Body of pancreas (tissue), 4 donors: ENCODE data around the gene ATP2B2.

ENCODE experiments used
- POLR2A ChIP-seq, 3 donors: fragments of 450-650 bp; IDR thresholded peaks; one replicate each; pipeline ENCODE4 v1.6.1; 2016; ENCODE audit warnings: antibody characterized with exemption in 3 of 3, mild to moderate bottlenecking in 2 of 3
- TF ChIP-seq, protein P1 (sequence below), 7 experiments: fragments of 450-650 bp in 4 of 7; fragments of 200-600 bp in 3 of 7; sonication (generic) in 3 of 7; IDR thresholded peaks; one replicate each; pipeline ENCODE4 v1.5.1; 2016 to 2019; ENCODE audit warnings: antibody characterized with exemption in 7 of 7

DNA sequence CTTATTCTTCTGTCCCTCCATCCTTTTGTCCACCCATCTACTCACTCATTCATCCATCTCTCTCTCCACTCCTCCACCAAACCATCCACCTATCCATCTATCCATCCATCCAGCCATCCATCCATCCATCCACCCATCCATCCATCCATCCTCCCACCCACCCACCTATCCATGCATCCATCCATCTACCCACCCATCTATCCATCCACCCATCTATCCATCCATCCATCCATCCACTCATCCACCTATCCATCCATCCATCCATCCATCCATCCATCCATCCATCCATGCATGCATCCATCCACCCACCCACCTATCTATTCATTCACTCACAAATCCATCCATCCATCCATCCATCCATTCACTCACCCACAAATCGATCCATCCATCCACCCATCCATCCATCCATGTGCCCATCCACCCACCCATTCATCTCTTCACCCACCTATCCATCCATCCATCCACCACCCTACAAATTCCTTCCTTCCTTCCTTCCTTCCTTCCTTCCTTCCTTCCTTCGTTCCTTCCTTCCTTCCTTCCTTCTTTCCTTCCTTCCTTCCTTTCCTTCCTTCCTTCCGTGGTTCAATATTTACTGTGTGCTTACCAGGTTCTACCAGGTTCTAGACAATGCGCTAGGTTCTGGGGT, 17.3 kb downstream of the ATP2B2 start:
- no peak for TF ChIP-seq POLR2A (IDR thresholded peaks at IDR 0.05)
- TF ChIP-seq, protein P1, sequence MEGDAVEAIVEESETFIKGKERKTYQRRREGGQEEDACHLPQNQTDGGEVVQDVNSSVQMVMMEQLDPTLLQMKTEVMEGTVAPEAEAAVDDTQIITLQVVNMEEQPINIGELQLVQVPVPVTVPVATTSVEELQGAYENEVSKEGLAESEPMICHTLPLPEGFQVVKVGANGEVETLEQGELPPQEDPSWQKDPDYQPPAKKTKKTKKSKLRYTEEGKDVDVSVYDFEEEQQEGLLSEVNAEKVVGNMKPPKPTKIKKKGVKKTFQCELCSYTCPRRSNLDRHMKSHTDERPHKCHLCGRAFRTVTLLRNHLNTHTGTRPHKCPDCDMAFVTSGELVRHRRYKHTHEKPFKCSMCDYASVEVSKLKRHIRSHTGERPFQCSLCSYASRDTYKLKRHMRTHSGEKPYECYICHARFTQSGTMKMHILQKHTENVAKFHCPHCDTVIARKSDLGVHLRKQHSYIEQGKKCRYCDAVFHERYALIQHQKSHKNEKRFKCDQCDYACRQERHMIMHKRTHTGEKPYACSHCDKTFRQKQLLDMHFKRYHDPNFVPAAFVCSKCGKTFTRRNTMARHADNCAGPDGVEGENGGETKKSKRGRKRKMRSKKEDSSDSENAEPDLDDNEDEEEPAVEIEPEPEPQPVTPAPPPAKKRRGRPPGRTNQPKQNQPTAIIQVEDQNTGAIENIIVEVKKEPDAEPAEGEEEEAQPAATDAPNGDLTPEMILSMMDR (IDR thresholded peaks at IDR 0.05), result no peak
